OCI-LY3 (cell line): ENCODE measurements around the gene CENPK.

Experiments used
- EZH2phosphoT487 ChIP-seq: fragments of 200-600 bp; shearing (Covaris generic); IDR thresholded peaks from 2 replicates; pipeline ENCODE4 v1.6.1; 2018; ENCODE audit warnings: antibody characterized with exemption, mixed run types, low read depth
- TF ChIP-seq, protein P1 (sequence below): fragments of 200-600, 300-600 bp; sonication (generic); IDR thresholded peaks from 2 replicates; pipeline ENCODE4 v1.5.1; 2014; ENCODE audit warnings: antibody characterized with exemption, low read length, low read depth

DNA sequence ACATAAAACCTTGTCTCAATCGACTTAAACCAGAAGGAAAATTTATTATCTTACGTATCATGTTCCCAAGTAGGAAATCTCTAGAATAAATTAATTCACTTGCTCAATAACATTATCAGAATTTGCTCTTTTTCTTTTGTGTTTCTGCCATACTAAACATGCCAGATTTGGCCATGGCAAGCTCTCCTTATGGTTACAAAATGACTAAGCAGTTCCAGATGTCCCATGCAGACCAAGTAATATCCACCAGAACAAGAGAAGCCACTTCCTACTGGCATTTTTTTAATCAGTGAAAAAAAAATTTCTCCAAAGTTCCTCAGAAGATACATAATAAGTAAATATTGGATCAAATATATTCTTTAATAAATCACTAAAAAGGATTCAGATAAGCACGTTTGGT is 56.0 kb downstream of the CENPK start:
- TF ChIP-seq, protein P1, sequence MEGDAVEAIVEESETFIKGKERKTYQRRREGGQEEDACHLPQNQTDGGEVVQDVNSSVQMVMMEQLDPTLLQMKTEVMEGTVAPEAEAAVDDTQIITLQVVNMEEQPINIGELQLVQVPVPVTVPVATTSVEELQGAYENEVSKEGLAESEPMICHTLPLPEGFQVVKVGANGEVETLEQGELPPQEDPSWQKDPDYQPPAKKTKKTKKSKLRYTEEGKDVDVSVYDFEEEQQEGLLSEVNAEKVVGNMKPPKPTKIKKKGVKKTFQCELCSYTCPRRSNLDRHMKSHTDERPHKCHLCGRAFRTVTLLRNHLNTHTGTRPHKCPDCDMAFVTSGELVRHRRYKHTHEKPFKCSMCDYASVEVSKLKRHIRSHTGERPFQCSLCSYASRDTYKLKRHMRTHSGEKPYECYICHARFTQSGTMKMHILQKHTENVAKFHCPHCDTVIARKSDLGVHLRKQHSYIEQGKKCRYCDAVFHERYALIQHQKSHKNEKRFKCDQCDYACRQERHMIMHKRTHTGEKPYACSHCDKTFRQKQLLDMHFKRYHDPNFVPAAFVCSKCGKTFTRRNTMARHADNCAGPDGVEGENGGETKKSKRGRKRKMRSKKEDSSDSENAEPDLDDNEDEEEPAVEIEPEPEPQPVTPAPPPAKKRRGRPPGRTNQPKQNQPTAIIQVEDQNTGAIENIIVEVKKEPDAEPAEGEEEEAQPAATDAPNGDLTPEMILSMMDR, result no peak
- TF ChIP-seq EZH2phosphoT487, result no peak
